Retina (tissue), 1 donor: Measurements from ENCODE around the gene CYB5R3.
A peak's percentile ranks its signal among the peaks of the same experiment; 100 is the strongest.
"Not testable (repeated sequence)": the region's sequence is repeated elsewhere in the genome, so short reads cannot be mapped to it uniquely, and the experiment has no call there.

Experiments
- DNase-seq: peaks from one replicate; pipeline ENCODE4 v3.0.0-alpha.2; 2016

Gene CYB5R3

GRCh38 chr22:42677936-42678335 is 28.7 kb upstream of the CYB5R3 start:
- DNase-seq, result not testable (repeated sequence)

DNA sequence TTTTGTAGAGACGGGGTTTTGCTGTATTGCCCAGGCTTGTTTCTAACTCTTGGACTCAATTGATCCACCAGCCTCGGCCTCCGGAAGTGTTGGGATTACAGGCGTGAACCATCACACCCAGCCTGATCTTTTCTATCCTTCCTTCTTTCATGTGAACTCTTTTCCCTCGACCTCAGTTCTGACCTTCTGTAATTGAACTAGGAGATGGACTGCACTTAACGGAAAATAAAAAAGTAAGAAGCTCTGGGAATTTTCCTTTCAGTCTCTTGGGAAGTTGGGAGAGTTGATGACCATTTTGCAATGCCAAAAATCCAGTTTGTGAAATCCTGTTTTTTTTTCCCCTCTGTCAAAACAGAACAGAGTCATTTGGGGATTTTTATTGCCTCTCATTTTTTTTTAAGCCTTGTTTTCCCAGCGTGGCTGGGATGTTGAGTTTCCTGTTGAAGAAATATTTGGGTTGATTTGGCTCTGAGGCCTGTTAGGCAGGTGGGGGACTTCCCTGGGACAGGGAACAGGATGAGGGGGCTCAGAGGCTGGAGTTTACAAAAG is 26.9 kb upstream of the CYB5R3 start:
- no peak for DNase-seq

GRCh38 chr22:42673898-42674401 is 24.8 kb upstream of the CYB5R3 start:
- no peak for DNase-seq

- not testable (repeated sequence) for DNase-seq
Measured at GRCh38 chr22:42673071-42673470, 23.9 kb upstream of the CYB5R3 start.

DNA sequence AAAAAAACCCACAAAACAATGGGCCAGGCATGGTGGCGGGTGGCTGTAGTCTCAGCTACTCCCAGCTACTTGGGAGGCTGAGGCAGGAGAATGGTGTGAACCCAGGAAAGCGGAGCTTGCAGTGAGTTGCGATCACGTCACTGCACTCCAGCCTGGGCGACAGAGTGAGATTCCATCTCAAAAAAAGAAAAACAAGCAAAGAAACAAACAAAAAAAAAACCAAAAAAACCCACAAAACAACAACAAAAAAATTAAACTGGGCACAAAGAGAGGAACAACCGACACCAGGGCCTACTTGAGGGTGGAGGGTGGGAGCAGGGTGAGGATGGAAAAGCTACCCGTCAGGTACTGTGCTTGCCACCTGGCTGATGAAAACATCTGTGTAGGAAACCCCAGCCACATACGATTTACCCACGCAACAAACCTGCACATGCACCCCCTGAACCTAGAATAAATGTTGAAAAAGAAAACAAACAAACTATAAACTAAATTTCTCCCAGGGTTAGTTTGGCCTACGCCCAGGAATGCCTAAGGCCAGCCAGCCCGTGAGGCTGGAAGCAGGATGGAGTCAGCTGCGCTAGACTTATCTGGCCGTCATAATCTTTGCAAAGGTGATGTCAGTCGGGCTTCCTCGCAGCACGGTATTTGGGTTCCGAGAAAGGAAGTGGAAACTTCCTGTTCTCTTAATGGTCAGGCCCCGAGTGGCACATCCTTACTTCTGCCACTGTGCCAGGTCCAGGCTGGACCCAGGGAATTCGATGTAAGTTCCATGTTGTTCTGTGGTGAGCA is 21.9 kb upstream of the CYB5R3 start:
- no peak for DNase-seq

DNA sequence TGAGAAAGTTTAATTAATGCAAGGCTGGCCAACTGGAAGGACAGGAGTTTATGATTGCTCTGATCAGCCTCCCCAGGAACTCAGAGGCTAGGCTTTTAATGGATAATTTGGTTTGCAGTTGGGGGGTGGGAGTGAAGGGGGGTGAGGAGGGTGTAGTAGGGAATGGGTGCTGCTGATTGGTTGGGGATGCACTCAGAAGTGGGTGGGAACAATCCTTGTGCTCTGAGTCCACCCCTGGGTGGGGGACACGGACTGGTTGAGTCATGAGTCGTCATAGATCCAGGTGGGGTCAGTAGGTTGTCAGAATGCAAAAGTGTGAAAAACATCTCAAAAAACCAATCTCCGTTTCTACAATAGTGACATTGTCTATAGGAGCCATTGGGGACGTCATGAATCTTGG is 20.9 kb upstream of the CYB5R3 start:
- no peak for DNase-seq

DNA sequence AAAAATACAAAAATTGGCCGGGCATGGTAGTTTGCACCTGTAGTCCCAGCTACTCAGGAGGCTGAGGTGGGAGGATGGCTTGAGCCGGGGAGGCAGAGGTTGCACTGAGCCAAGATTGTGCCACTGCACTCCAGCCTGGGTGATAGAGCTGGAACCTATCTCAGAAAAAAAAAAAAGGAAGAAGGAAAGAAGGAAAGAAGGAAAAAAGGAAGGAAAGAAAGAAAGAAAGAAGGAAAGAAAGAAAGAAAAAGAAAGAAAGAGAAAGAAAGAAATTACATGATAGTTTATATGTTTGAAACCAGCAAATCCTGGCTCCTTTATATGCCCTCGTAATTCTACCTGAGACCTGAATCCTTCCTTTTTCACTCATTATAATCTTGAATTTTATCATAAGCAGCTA is 17.2 kb upstream of the CYB5R3 start:
- DNase-seq, result not testable (repeated sequence)

DNA sequence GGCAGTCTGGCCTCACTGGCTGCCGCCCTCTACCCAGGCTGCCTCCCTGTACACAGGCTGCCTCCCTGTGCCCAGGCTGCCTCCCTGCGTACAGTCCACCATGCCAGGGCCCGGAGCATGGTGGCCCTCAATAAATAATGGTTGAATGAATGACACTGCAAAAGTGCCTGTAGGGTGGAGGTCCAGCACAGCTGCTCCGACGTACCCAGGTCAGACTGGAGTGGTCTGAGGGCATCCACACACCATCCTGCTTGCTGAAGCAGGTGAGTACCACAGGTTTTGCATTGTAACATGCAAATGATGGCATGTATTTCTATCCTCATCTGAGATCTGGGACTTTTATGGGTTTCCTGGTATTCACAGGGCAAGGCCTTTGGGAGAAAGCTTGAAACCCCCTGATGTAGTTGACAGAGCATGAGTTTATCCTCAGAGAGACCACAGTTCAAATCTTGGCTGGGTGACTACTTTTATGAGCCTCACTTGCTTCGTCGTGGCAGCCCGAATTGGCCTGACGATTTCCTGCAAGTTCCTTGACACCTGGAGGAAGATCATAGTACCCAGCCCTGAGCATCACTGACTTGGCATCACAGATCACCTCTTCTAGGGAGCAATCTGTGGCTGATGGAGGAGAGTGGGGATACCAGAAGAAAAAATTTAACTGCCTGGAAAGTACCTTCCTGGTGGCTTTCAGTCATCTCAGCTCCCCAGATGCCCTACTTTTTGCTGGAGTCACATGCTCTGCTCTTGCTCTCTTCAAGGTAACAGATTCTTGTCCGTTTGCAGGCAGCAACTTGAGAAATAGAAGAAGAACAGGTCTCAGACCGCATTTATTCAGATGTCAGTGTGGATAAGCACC is 16.0 kb upstream of the CYB5R3 start:
- no peak for DNase-seq

DNA sequence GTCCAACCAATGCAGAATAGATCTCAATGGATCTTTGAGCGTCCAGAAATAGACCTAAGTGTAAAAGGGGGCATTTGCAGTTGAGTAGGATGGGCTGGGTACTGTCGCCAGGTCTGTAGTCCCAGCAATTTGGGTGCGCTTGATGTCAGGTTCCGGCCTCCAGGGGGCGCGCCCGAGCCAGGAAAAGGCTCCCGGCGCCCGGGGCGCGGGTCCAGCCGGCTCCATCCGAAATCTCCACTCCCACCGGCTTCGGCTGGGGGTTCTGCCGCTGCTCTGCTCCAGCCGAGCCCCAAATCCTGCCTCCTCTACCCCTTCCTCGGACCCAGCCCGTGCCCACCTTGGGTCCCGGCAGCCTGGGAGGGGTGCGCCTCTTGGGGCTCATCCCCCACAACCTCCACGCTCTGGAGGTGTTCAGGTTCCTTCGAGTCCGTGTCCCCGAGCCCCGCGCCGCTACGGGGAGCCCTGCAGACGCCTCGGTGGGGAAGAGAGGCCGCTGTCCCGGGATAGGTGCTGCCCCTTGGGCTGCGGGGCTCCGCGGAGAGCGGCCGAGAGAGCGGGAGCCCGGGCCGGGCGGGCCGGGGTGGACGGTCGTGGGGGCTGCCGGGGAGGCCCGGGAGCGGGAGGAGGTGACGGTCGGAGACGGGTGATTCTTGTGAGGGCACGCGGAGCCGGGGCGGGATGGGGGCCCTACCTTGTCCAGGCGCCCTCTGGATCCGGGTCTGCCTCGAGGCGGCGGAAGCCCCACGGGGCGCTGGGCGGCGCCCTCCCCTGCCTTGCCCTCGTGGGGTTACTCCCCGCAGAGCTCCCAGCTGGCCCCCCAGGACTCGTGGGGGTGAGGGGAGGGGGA is 13.0 kb upstream of the CYB5R3 start:
- DNase-seq, result peak; percentile 95

- no peak for DNase-seq
Measured at GRCh38 chr22:42656578-42656977, 7.4 kb upstream of the CYB5R3 start.

DNA sequence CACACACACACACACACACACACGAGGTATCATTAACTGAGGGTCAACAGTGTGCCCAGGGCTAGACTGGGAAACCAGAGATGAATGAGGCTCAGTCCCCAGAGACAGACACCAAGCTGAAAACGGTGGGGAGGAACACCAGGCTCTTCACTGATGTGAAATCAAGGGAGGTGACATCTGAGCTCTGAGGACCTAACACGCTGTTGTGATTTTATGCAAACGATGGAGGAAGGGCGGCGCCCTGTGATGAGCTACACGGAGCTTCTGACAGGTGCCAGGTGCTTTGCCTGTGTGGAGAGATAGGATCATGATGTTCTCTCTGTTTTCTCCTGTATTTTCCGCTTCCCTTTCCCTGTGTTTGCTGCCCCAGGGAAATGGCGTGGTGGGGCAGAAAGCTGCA is 6.5 kb upstream of the CYB5R3 start:
- DNase-seq, result peak; percentile 36

DNA sequence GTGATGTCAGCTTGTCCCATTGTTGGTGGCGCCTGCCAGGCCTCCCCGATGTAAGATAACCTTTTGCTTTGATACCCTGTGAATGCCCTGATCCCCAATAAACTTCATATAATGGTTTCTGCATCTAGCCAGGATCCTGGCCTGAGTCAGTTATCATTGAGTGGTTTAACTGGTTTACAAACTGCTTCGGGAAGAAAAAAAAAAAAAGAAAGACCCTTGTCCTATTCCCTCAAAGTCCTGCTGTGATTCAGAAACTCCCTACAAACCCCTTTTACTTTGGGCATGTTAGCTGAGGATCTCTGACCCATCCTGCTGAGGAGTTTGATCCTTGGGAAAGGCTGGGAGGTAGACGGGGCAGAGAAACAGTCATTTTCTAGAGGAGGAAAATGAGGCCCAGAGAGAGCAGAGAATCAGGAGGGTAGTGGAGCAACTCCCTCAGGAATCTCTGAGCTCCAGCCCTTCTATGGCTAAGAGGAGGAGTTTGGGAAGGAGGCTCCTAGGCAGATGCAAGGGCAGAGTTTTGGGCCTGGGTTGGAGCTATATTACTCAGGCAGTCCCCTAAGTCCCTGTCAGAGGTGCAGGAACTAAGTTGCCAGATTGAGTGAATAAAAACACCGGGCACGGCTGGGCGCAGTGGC is 5.4 kb upstream of the CYB5R3 start:
- DNase-seq, result no peak

- DNase-seq, result no peak
Measured at GRCh38 chr22:42653999-42654398, 4.8 kb upstream of the CYB5R3 start.

GRCh38 chr22:42651134-42651533 is 1.9 kb upstream of the CYB5R3 start:
- no peak for DNase-seq

- peak; percentile 57 for DNase-seq
Measured at GRCh38 chr22:42648368-42649245, 585 bp downstream of the CYB5R3 start.

- DNase-seq, result no peak
Measured at GRCh38 chr22:42648017-42648367, 1.2 kb downstream of the CYB5R3 start.

- DNase-seq, result no peak
Measured at GRCh38 chr22:42646569-42647525, 2.3 kb downstream of the CYB5R3 start.

- no peak for DNase-seq
Measured at GRCh38 chr22:42645938-42646568, 3.1 kb downstream of the CYB5R3 start.

- no peak for DNase-seq
Measured at GRCh38 chr22:42645341-42645937, 3.8 kb downstream of the CYB5R3 start.
